Fibroblast of skin of right quadriceps (primary cell): ENCODE measurements around the gene PSMC3IP.
A peak's percentile ranks its signal among the peaks of the same experiment; 100 is the strongest.

Experiments used
- DNase-seq: peaks from one replicate; pipeline ENCODE4 v3.0.0-alpha.2; 2013

Gene PSMC3IP

DNA sequence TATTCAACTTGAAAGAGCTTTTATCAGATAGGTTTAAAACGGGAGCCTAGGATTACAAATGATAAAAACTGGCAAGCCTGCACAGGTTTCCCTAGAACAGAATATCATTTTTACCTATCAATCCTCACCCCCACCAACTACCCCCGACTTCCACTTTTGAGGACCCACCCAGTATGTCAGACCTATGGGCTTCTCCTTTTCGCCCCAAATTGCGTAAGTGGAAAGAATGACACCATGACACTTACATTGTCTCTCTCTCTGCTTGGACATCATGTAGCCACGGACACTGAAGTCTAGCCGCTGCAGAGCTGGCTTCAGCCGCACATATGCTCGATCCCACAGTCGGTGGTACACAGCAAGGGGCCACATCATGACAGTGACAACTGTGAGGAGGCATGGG, 7.4 kb upstream of the PSMC3IP start:
- no peak for DNase-seq

DNA sequence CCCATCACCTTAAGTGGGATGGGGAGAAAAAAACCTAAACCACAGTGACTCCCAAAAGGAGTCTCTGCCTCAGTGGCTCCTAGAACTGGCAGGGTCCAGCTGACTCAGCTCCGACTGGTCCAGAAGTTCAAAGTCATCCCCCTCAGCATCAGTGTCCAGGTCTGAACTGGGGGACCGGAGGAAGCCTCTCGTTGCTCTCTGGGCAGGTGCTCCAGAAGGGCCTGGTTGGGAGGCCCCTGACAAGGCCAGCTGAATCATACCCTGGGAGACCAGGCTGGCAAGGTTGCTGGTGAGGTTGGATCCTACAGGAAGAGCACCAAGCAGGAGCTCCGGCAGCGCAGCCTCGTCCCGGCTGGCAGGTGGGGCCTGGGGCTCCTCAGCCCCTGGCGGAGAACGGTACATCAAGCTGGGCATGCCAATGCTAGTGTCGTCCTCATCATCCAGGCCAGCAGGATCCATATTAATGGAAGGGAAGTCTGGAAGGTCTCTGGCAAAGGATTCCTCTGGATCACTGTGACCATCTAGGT, 4.3 kb upstream of the PSMC3IP start:
- no peak for DNase-seq

DNA sequence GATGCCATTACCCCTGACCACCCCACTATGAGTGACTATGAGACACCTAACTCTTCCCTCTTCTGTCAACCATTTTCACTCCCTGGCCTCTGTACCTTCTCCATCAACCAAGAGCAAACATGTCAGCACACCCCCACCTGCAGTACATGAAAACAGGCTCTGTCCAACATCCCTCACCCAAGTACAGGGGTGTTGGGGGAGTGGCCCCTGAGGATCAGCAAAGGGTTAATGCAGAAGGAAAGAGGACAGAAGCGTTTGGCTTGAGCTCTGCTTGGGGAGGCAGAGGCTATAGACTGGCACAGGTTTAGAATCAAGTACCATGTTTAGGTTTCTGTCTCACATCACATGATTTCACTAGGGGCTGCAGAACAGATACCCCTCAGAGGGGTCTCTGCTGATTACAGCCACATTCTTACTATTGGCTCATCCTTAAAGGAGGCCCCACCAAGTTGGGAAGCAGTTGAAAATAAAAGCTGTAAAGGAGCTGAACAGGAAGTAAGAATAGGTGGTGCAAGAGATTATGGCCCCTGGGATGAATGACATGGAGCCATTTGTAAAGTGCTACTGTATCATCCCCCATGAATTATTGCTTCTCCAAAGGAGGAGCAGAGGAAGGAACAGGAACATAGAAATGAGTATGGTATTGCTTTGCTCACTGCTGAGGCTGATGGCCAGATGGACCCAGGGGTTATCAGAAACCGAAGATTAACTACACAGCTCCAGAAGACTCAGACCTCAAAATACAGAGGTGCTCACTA, 2.4 kb upstream of the PSMC3IP start:
- DNase-seq, result no peak

DNA sequence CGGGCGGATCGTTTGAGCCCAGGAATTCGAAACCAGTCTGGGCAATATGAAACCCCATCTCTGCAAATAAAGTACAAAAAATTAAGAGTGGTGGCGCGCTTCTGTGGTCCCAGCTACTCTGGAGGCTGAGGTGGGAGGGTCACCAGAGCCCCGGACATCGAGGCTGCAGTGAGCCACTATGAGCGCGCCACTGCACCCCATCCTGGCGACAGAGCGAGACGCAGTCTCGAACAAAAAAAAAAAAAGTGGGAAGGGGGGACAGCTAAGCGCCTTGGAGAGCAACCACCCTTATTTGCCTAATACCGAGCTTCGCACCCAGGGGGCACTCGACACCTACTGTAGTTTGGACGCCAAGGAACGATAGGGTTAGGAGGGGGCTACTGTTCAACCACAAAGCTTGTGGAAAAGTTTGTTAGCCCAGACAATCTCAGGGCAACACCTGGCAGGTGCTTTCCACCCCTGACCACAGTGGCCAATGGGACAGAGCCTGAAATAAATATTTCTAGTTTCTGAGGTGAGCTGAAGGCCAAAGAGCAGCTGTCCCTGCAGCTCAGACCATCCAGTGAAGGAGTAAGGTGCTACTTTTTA, 847 bp upstream of the PSMC3IP start:
- DNase-seq, result peak; percentile 70

DNA sequence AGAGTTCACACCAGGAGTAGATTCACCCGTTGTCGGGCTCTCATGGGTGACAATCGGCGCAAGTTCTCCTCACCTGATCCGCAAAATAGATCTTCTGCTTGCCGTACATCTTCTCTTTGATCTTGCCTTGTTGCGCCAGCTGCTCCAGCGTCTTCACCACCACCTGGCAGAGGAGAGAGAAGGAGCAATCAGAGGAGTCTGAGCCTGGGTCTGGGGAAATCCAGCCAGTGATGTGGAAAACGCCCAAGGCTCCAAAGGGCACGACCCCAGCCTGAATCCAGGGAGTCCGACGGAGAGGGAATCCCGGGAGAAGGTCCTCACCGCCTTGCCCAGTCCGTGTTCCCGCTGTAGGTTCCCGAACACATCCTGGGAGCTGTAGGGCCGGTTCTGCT, 393 bp downstream of the PSMC3IP start:
- DNase-seq, result no peak

DNA sequence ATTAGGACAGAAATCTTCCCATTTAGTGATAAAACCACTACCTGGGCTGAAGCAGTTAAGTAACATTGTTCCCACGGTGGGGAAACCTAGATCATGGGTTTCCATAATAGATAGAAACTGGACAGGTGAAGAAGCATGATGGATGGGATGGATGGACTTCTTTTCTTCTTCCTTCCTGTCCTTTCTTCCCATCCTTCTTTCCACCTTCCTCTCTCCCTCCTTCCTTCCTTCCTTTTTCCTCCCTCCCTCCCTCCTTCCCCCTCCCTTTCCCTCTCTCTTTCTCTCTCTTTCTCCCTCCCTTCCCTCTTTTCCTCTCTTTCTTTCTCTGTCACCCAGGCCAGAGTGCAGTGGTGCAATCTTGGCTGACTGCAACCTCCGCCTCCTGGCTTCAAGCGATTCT, 3.1 kb downstream of the PSMC3IP start:
- no peak for DNase-seq

DNA sequence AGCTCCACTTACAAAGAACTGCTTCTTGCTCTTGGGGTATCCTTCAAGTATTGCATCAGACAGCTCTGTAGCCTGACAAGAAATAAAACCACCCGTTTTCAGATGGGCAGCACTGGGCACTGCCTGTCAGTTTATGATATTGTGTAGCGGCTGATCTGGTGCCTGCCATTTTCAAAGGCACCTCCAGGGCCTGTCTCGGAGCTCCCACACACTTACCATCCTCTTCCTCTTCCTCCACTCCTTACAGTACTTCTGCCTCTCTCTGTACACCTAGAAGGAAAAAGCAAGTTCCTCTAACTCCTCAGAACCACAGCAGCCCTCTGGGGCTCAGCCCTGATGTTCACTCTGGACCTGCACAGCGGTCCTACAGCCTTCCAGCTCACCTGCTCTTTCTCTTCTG, 4.4 kb downstream of the PSMC3IP start:
- no peak for DNase-seq

DNA sequence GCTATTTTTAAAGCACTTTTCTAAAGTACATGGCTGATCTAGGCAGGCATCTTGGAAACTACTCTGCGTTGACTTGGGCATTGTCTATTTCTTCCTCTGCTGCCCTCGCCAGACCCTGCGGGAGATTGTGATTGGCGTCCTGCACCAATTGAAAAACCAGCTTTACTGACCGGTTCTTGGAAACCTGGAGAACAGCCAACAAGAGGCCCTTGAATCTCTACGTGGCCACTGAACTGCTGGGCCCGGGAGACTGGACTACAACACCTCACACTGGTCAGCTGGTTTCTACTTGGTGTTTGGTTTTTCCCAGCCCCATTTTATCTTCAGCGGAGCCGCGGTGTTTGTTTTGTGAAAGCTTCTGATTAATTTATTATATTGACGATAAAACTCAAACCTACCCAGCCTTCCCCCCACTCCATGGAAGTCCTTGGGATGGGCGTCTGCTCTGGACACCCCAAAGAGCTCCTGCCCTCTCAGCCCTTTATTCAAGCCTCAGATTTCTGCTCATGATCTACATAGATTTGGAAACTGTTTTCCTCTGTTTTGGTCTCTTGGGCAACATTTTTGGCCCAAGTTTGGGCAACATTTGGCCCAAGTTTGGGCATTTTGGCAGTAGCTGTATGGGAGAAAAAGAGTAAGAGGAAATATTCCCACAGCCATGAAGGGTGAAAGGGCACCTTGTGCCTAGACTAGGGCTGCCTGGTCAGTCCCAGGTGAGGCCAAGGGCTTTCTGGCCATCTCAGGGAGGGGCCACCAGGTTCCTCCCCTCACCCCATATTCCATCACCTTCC, 5.9 kb downstream of the PSMC3IP start:
- no peak for DNase-seq

DNA sequence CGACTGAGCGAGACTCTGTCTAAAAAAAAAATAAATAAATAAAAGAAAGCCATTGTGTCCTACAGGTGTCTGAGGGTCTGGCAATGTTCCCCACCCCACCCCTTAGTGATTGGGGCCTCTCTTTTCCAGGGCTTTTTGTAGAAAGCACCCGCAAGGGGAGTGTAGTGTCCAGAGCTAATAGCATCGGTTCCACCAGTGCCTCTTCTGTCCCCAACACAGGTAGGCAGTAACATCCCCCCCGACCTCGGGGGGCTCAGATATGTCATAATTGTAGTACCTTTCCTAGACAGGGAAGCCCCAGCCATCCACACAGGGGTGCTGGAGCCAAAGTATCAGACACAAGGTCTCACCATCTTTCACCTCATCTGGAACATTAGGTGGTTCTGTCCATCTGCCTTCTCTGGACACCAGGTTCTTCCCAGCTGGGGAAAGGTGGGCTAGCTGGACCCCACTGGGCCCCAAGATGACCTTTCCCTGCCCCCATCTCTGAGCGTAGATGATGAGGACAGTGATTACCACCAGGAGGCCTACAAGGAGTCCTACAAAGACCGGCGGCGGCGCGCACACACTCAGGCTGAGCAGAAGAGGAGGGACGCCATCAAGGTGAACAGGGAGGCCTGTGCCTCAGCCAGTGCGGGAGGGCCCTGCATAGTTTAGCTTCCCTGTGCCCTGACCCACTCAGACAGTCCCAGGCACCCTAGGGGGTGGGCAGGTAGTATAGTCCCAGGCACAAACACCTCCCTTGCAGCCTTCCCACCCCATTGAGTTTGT, 9.0 kb downstream of the PSMC3IP start:
- no peak for DNase-seq

DNA sequence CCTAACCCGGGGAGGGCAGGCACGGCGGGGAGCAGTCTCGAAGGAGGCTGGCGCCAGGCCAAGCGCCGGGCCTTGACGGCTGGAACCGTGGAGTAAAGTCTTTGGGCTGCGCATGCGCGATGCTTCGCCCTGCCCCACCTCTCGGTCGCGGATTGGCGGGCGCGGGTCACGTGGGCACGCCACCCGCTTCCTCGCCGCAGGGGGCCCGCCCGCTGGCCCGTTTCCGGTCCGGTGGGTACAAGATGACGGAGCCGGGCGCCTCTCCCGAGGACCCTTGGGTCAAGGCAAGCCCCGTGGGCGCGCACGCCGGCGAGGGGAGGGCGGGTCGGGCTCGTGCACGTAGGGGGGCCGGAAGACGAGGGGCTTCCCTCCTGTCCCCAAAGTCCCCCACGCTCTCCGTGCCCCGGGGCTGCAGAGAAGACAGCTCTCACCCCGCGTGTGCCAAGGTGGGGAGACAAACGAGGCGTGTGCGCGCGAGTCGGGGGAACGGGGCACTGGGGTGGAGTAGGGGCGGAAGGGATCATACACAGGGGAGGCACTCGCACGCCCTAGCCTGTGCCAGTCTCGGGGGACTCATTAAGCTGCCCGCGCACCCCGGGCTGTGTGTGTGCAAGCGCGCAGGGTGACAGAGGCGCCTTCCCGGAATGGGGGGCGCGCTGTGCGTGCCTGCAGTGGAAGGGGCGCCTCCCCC, 10.5 kb downstream of the PSMC3IP start, which contains the start of gene MLX:
Gene MLX (plus strand): TSS at position 218 of the 691 bp plus-strand sequence. CDS start 25 bp downstream, at position 243.
- peak; percentile 89 for DNase-seq

DNA sequence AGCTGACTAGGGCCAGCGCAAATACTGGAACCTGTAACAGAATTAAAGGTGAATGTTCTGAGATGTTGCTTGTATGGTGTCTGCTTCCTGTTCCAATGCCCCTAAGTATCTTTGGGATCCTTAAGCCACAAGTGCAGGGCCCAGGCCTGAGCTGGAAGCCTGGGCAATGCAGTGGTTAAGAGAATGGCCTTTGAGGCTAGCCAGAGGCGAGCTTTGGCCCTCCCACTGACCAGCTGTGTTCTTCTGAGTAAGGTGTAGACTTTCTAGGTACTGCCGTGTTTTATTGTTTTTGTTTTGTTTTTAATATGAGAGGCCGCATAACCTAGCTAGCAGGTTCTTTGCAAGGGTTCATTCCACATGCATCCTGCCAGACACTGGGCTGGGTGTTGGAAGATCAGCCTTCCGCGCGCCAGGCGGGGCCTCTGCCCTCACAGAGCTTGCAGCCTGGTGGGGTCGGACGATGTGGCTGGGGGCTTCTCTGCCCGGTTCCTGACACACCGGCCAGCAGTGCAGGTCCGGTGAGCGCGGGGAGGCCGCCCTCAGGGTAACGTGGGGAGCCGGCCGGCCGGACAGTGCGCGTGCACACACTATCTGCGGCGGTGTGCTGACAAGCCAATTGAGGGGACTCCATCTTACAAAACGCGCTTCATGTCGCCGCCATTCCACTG, 11.2 kb downstream of the PSMC3IP start:
- DNase-seq, result no peak

DNA sequence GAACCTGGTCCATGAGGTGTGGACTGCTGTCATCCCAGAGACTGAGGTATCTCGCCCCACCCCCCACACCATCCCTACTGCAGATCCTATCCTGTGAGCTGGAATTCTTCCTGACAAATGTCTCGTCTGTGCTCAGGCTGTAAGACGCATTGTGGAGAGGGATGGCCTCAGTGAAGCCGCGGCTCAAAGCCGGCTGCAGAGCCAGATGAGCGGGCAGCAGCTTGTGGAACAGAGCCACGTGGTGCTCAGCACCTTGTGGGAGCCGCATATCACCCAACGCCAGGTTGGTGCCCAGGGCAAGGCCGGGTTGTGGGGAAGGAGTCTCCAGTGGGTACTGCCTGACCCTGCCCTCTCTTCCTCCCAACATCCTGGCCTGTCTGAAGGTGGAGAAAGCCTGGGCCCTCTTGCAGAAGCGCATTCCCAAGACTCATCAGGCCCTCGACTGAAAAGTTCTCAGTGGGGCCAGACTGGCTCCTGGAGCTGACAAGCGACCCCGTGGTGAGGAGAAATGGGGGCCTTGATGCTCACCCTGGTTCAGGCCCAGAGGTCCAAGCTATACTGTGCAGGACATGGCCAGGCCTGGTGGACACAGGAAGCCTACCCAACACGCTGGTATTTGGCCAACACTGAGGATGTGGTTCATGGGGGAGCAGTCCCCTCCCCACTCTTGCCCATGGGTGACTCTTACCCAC, 11.9 kb downstream of the PSMC3IP start:
- no peak for DNase-seq

DNA sequence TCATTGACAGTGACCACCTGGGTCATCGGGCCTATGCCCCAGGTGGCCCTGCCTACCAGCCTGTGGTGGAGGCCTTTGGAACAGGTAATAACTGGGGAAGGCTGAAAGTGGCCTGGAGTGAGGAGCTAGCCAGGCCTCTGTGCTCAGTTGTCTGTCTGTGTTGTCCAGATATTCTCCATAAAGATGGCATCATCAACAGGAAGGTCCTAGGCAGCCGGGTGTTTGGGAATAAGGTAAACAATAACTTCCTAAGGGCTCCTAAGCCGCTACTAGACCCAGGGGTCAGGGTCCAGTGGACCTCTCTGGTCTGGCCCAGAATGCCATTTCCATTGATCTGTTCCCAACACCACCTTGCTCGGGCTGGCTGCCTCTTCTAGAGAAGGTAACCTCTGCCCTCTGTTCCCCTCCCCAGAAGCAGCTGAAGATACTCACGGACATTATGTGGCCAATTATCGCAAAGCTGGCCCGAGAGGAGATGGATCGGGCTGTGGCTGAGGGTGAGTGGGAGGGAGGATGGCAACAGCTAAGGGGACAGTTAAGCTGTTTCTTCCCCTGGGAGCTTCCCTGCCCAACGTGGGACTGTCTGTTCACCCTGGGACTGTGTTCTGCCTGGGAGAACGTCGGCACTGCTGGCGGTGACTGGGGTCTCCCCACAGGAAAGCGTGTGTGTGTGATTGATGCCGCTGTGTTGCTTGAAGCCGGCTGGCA, 12.6 kb downstream of the PSMC3IP start:
- DNase-seq, result no peak

DNA sequence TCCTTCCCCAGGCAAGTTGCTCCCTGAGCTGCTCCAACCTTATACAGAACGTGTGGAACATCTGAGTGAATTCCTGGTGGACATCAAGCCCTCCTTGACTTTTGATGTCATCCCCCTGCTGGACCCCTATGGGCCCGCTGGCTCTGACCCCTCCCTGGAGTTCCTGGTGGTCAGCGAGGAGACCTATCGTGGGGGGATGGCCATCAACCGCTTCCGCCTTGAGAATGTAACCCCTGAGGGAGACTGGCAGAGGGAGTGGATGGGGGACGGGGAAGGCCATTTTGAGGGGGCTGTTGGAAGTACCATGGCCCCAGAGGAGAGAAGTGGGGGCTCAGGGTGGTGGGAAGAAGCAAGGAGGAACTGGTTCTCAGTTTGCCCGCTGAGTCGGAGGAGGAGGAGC, 13.6 kb downstream of the PSMC3IP start:
- DNase-seq, result no peak

DNA sequence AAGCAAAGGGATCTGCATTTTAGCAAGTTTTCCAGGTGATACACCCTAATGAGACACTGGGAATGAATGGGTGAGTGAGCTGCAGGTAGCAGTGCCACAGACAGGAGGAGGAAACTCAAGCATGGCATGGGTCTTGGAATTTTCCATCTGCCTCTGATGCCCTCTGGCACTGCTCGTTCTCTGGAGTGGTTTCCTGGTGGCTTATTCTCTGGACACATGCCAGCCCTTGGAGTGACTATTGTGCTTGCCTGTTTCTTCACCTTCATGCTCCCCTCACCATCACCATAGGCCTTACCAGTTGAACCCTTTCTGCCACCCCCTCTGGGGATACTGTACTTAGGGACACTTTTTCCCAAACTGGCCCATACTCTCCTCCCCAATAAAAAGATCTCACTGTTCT, 14.0 kb downstream of the PSMC3IP start:
- DNase-seq, result no peak

DNA sequence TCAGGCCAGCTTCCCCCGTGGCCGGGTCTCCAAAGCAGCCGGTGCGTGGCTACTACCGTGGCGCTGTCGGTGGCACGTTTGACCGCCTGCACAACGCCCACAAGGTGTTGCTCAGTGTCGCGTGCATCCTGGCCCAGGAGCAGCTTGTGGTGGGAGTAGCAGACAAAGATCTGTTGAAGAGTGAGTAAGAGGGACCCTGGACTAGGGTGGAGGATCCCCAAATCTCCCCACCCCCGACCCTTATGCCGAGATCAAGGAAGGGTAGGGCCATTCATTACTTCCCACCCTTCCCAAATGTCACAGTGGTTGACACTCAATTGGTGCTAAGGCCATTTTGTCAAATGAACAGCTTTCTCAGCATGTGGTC, 14.4 kb downstream of the PSMC3IP start:
- no peak for DNase-seq

DNA sequence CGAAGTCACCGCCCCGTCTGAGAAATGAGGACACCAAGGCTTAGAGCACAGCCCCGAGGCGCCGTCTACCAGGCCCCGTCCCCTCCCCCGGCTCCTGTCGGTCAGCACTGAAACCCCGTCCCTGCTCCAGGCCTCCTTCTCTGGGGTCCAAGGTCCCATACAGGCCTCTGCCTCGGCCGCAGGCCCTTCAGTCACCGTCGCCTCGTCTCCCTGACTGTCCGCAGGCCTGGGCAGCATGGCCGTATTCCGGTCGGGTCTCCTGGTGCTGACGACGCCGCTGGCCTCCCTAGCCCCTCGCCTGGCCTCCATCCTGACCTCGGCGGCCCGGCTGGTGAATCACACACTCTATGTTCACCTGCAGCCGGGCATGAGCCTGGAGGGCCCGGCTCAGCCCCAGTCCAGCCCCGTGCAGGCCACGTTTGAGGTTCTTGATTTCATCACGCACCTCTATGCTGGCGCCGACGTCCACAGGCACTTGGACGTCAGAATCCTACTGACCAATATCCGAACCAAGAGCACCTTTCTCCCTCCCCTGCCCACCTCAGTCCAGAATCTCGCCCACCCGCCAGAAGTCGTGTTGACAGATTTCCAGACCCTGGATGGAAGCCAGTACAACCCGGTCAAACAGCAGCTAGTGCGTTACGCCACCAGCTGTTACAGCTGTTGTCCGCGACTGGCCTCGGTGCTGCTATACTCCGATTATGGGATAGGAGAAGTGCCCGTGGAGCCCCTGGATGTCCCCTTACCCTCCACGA, 15.0 kb downstream of the PSMC3IP start:
- DNase-seq, result no peak

DNA sequence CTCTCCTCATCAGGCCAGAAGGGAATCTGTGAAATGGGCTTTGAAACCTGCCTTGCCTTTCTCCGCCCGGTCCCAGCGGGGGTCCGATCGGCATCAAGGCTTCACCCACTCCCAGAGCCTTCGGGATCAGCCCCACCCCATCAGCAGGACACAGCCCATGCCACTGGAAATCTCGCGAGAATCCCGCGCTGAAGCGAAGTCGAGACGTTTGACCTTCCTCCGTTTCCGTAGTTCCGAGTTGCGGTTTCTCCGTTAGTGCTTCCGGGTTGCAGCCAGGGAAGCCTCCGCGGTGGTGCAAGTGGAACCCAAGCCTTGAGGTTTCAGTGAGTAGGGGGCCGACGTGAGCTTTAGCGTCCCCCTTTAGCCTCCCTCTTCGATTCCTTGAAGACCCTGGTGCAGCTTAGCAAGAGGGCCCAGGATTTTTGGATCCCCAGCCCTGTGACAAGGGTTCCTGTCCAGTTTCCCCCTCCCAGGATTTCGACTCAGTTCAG, 15.6 kb downstream of the PSMC3IP start, which contains the start of gene COASY:
Gene COASY (plus strand): TSS at position 252 of the 491 bp plus-strand sequence. CDS start 475 bp downstream, outside the sequence.
- DNase-seq, result peak; percentile 98

DNA sequence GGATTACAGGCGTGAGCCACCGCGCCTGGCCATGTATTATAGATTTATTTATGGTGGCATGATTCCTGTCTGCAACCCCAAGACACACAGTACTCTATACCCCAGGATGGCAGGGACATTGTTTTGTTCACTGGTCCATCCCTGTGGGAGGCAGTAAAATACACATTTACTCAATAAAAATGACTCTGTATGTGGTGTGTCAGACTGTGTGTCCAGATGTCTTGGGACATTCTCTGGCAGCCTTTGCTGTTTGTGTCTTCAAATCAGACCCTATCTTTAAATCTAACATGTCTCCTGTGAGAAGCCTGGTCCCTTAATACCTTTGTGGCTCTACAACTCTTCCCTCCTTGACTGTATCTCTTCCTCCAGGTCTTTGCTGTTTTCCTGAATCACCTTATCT, 17.3 kb downstream of the PSMC3IP start:
- DNase-seq, result no peak
